H1 (cell line): ENCODE data around the gene REG3G. TPM values are rescaled to one million over a fixed set of nuclear protein-coding genes. Genes with fewer than 3 reads are reported as not detected.

ENCODE experiments used
- BCL11A ChIP-seq, 2 experiments: IDR thresholded peaks; one replicate each; pipeline ENCODE4 v1.6.1; 2011; ENCODE audit warnings: low read depth in 2 of 2, low read length in 2 of 2, mild to moderate bottlenecking in 2 of 2
- HDAC2 ChIP-seq, 2 experiments: fragments of 300-600 bp in 1 of 2; sonication (generic) in 1 of 2; IDR thresholded peaks; 2 replicates each; pipeline ENCODE4 v1.6.1; 2011 to 2012; ENCODE audit warnings: low read depth in 2 of 2, low read length in 2 of 2, mild to moderate bottlenecking in 2 of 2, moderate library complexity in 2 of 2, borderline replicate concordance in 1 of 2, inconsistent platforms in 1 of 2
- polyA plus RNA-seq, 7 experiments: library from polyadenylated mRNA; depleted of rRNA in 3 of 7; stranded (reverse) in 5 of 7; unstranded in 2 of 7; fragments of >200 nt in 5 of 7; fragments of 200-250 nt in 2 of 7; gene quantifications; 1 replicate in 5 of 7; 2 replicates in 1 of 7; 4 replicates in 1 of 7; pipeline versions ENCODE4 v1.2.1 to v1.2.3, GENCODE V29; 2011 to 2013; ENCODE audit warnings: missing spikeins in 2 of 7, mixed read lengths in 2 of 7
- total RNA-seq: library from RNA; stranded (reverse); fragmentation: NEBNext Ultra II Directional; extraction: Animal tissue kit (Norgen Biotek cat#: 25700); gene quantifications from 2 replicates; pipeline ENCODE4 v1.2.1, GENCODE V29; 2021

Gene REG3G
- total and polyA plus RNA-seq, 2 of the 8 experiments (the other 6 are each of a cell fraction or from before 2014, with no cell fraction given), result not detected

- TF ChIP-seq BCL11A (IDR thresholded peaks at IDR 0.05; ENCODE audit: low read depth in 2 of 2, low read length in 2 of 2) (no peak), HDAC2 (IDR thresholded peaks at IDR 0.05; ENCODE audit: borderline replicate concordance in 1 of 2, low read depth in 2 of 2, low read length in 2 of 2) (no peak)
Measured at GRCh38 chr2:79009388-79009787, 16.1 kb upstream of the REG3G start (continued).
